GM21390 (cell line): ENCODE data around the gene TF.
"Not testable (repeated sequence)": the region's sequence is repeated elsewhere in the genome, so short reads cannot be mapped to it uniquely, and the experiment has no call there.

ENCODE experiments used
- ATAC-seq: cut with Tn5 transposase; IDR thresholded peaks from one replicate; pipeline ENCODE4 v1.9.1; 2021; ENCODE audit not compliant: unreplicated experiment

TF gene

GRCh38 chr3:133745981-133746711 is at the start of gene TF:
TSS of gene TF (plus strand) at chr3:133746393. CDS start at chr3:133746441, 48 bp downstream.
- ATAC-seq, result no peak

- no peak for ATAC-seq
These were observed 48.2 kb upstream of the TF start for GRCh38 chr3:133697960-133698359.

GRCh38 chr3:133699467-133699866 is 46.7 kb upstream of the TF start:
- no peak for ATAC-seq

GRCh38 chr3:133699903-133700302 is 46.3 kb upstream of the TF start:
- ATAC-seq, result no peak

- ATAC-seq, result no peak
These were observed 45.8 kb upstream of the TF start for GRCh38 chr3:133700351-133700750.

- no peak for ATAC-seq
These were observed 44.5 kb upstream of the TF start for GRCh38 chr3:133701435-133702358.

GRCh38 chr3:133703915-133704314 is 42.3 kb upstream of the TF start:
- ATAC-seq, result no peak

GRCh38 chr3:133706033-133706432 is 40.2 kb upstream of the TF start:
- no peak for ATAC-seq

- no peak for ATAC-seq
These were observed 36.9 kb upstream of the TF start for GRCh38 chr3:133709139-133709750.

- ATAC-seq, result no peak
These were observed 35.2 kb upstream of the TF start for GRCh38 chr3:133711013-133711412.

GRCh38 chr3:133712017-133712416 is 34.2 kb upstream of the TF start:
- ATAC-seq, result no peak

GRCh38 chr3:133713347-133713746 is 32.8 kb upstream of the TF start:
- no peak for ATAC-seq

- no peak for ATAC-seq
These were observed 28.8 kb upstream of the TF start for GRCh38 chr3:133717424-133717823.

- no peak for ATAC-seq
These were observed 23.3 kb upstream of the TF start for GRCh38 chr3:133722935-133723334.

- no peak for ATAC-seq
These were observed 15.2 kb upstream of the TF start for GRCh38 chr3:133730993-133731392.

- ATAC-seq, result not testable (repeated sequence)
These were observed 14.0 kb upstream of the TF start for GRCh38 chr3:133732231-133732630.

GRCh38 chr3:133733226-133733625 is 13.0 kb upstream of the TF start:
- no peak for ATAC-seq

- no peak for ATAC-seq
These were observed 11.9 kb upstream of the TF start for GRCh38 chr3:133734305-133734704.

- ATAC-seq, result no peak
These were observed 3.7 kb upstream of the TF start for GRCh38 chr3:133742351-133743091.

- no peak for ATAC-seq
These were observed 2.0 kb upstream of the TF start for GRCh38 chr3:133744241-133744640.

- no peak for ATAC-seq
These were observed 1.1 kb upstream of the TF start for GRCh38 chr3:133745108-133745507.
